Stomach smooth muscle (tissue), 2 donors: Measurements from ENCODE around the gene LPIN1.

ENCODE experiments used
- H3K27ac ChIP-seq: one replicate; pipeline ENCODE4 v1.7.0; 2013; ENCODE audit warnings: mild to moderate bottlenecking, low read length, inconsistent platforms
- H3K27me3 ChIP-seq, 2 donors: one replicate each; pipeline ENCODE4 v1.7.0; 2013; ENCODE audit warnings: low read length in 2 of 2; ENCODE audit not compliant: insufficient read depth in 2 of 2, control insufficient read depth in 1 of 2
- H3K36me3 ChIP-seq, 2 donors: one replicate each; pipeline ENCODE4 v1.7.0; 2013; ENCODE audit warnings: low read length in 2 of 2; ENCODE audit not compliant: control insufficient read depth in 2 of 2, insufficient read depth in 2 of 2
- H3K4me1 ChIP-seq: one replicate; pipeline ENCODE4 v1.7.0; 2013; ENCODE audit warnings: low read length; ENCODE audit not compliant: control insufficient read depth, insufficient read depth
- H3K4me3 ChIP-seq, 2 donors: one replicate each; pipeline ENCODE4 v1.7.0; 2013; ENCODE audit warnings: low read length in 2 of 2
- H3K9ac ChIP-seq, 2 donors: one replicate each; pipeline ENCODE4 v1.7.0; 2013; ENCODE audit warnings: low read length in 2 of 2, mild to moderate bottlenecking in 1 of 2
- H3K9me3 ChIP-seq, 2 donors: one replicate each; pipeline ENCODE4 v1.7.0; 2013; ENCODE audit warnings: low read length in 2 of 2; ENCODE audit not compliant: control insufficient read depth in 2 of 2
- donor health status: healthy.
- donor health status: Pancreatic carcinoma.

LPIN1 gene

GRCh38 chr2:11867926-11868325, 121.5 kb downstream of the LPIN1 start:
- H3K9me3 ChIP-seq, result no peaks in the 10 kb centered on the region
- no peak overlapping the region for H3K9ac ChIP-seq
- peaks cover 8% of the 10 kb centered on the region for H3K4me1 ChIP-seq
- no peak overlapping the region for H3K27ac ChIP-seq
- H3K36me3 ChIP-seq, result no peaks in the 10 kb centered on the region
- no peak overlapping the region for H3K4me3 ChIP-seq
- no peaks in the 10 kb centered on the region for H3K27me3 ChIP-seq

DNA sequence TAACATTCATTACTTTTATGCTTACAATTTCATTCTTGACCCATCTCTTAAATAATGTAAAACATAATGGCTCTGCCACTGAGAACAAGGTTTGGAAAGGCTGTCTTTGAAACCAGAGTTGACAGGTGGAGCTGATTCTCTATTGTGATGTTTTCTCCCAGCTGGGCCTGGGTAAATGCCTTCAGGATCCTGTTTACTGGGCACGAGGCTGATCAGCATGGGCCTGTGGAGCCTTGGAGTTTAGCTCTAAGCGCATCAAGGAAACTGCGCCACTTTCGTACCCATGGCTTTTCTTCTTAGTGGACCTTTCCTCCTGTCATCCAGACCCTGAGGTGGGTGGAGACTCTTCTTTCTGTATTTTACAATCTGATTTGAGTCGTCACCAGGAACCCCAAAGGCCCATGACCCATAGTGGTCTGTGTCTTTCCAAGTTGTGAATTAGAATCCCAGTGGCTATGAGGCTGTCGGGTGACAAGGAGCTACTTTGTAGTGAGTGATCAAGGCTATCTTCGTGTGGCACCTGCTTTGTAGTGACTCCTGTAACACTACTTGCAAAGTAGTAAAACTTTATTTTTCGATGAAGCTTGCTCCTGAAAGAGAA, 123.1 kb downstream of the LPIN1 start:
- Histone ChIP-seq H3K27ac (no peak overlapping the region), H3K36me3 (no peaks in the 10 kb centered on the region)

GRCh38 chr2:11870064-11870463, 123.6 kb downstream of the LPIN1 start:
- Histone ChIP-seq H3K4me3 (no peak overlapping the region), H3K9me3 (no peaks in the 10 kb centered on the region), H3K4me1 (peaks cover 5% of the 10 kb centered on the region), H3K9ac (no peak overlapping the region), H3K36me3 (no peaks in the 10 kb centered on the region), H3K27ac (no peak overlapping the region), H3K27me3 (no peaks in the 10 kb centered on the region)

More for the DNA sequence above, 123.1 kb downstream of the LPIN1 start:
- Histone ChIP-seq H3K4me1 (peaks cover 5% of the 10 kb centered on the region), H3K27me3 (no peaks in the 10 kb centered on the region), H3K9ac (no peak overlapping the region), H3K9me3 (no peaks in the 10 kb centered on the region), H3K4me3 (no peak overlapping the region)

DNA sequence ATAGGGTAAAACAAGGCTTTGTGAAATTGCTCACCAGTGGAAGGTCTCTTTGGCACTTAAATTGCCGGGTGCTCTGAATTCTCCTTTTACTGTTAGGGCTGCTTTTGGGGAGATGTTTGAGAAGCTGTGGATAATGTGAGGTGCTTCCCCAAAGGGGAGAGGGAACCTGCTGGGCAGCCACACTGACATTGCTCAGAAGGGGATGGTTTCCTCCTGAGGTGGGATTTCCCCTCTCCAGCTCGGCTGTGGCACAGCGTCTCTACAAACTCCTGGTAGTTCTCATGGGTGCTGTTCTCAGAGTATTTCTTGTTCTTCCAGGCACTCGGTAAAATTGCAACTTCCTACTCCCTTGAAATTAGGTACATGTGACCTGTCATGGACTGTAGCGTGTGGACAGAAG, 124.2 kb downstream of the LPIN1 start:
- Histone ChIP-seq H3K4me3 (no peak overlapping the region), H3K9ac (no peak overlapping the region), H3K36me3 (no peaks in the 10 kb centered on the region), H3K27ac (no peak overlapping the region), H3K4me1 (peaks cover 5% of the 10 kb centered on the region), H3K27me3 (no peaks in the 10 kb centered on the region), H3K9me3 (no peaks in the 10 kb centered on the region)

DNA sequence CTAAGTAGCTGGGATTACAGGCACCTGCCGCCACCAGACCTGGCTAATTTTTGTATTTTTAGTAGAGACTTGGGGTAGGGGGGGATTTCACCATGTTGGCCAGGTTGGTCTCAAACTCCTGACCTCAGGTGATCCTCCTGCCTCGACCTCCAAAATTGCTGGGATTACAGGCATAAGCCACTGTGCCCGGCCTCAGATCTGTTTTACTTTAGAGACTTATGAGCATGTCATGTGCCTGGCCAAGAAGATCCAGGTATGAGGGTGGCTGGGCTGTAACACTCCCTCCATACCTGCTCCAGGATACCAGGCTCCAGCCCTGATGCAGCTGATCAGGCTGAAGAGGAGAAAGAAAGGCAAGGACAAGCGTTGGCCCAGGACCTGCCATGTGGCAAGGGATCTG, 125.0 kb downstream of the LPIN1 start:
- Histone ChIP-seq H3K27me3 (no peaks in the 10 kb centered on the region), H3K9me3 (no peaks in the 10 kb centered on the region), H3K4me3 (no peak overlapping the region), H3K27ac (no peak overlapping the region), H3K4me1 (peaks cover 5% of the 10 kb centered on the region), H3K36me3 (no peaks in the 10 kb centered on the region), H3K9ac (no peak overlapping the region)

DNA sequence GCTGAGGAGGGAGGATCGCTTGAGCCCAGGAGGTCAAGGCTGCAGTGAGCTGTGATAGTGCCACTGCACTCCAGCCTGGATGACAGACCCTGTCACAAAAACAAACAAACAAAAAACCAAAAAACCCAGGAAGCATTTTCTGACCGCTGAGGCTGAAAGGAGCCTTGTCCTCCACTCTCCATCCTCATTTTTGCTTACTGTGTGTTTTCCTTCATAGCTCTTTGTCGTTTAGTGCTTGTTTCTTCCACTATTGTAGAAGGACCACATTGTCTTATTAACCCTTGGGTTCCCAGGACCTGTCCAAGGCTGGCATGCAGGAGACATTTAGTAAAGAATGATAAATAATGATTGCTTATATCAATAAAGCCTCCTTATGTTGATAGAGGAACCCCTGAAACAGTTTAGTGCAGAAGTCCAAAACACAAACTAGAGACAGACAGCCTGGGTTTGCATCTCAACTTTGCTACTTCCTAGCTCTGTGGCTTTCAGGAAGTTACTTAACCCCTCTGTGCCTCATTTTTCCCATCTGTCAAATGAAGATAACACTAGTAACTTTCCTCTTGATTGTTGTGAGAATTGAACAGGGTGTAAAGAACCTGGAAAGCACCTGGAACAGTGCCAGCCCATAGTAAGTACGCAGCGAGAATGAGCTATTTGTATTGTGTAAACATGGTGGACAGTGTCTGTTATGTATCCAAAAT, 126.0 kb downstream of the LPIN1 start:
- Histone ChIP-seq H3K27me3 (no peaks in the 10 kb centered on the region), H3K4me1 (peaks cover 5% of the 10 kb centered on the region), H3K4me3 (no peak overlapping the region), H3K9ac (no peak overlapping the region), H3K36me3 (no peaks in the 10 kb centered on the region), H3K9me3 (no peaks in the 10 kb centered on the region), H3K27ac (no peak overlapping the region)

- Histone ChIP-seq H3K4me1 (peaks cover 5% of the 10 kb centered on the region), H3K27me3 (no peaks in the 10 kb centered on the region), H3K27ac (no peak overlapping the region), H3K9ac (no peak overlapping the region), H3K4me3 (no peak overlapping the region), H3K36me3 (no peaks in the 10 kb centered on the region), H3K9me3 (no peaks in the 10 kb centered on the region)
These were observed 126.5 kb downstream of the LPIN1 start for GRCh38 chr2:11872948-11873269.

DNA sequence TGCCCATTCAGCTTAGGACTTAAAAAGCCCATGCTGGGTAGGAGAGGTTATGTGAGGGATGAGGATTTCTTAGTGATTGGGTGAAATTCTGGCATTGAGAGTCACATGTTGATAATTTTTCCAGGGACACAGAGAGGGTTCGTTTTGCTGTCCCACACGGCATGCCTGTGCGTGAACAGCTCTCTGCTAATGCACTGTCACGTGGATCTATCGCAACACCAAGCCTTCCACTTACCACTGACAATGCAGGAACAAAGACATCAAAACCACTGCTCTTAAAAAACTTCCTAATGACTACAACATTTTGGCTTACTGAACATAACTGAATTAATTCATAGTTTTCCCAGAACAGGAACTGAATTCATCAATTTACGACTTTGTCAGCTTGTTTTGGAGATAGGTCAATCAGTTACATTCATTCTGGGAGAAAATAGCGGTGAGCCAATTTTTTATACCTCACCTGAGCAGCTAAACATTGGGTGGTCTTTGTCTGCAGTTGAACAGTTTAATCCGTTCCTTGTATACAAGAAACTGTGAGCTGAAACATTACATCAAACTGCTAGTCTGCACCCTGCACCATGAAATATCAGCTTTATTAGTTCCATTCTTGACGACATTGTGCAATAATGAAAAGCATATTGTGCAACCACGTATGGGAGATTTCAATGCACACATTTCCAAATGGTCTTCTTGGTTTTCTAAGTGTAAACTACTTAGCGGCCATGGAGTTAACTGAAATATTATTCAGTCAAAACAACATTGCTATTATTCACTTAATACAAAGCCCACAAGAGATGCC, 127.1 kb downstream of the LPIN1 start:
- Histone ChIP-seq H3K4me1 (peaks cover 5% of the 10 kb centered on the region), H3K9ac (no peak overlapping the region), H3K4me3 (no peak overlapping the region), H3K9me3 (no peaks in the 10 kb centered on the region), H3K27me3 (no peaks in the 10 kb centered on the region), H3K27ac (no peak overlapping the region), H3K36me3 (no peaks in the 10 kb centered on the region)

DNA sequence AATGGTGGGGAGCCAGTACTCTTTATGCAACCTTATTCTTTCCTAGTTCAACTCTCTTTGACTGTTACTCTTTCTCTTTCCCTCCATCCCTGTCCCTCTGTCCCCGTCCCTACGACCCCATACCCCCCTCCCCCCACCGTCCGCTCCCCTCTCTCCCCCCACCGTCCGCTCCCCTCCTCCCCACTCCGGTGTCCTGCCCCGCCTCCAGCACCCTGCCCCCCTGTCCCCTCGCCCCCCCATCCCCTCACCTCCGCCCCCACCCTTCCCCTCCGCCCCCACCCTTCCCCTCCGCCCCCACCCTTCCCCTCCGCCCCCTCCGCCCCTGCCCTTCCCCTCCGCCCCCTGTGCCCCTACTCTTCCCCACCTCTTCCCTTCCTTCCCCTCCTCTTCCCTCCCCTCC, 128.4 kb downstream of the LPIN1 start:
- Histone ChIP-seq H3K4me3 (no peak overlapping the region), H3K36me3 (no peaks in the 10 kb centered on the region), H3K27ac (no peak overlapping the region), H3K9me3 (no peaks in the 10 kb centered on the region), H3K9ac (no peak overlapping the region), H3K27me3 (no peaks in the 10 kb centered on the region), H3K4me1 (peaks cover 5% of the 10 kb centered on the region)

GRCh38 chr2:11875481-11875880, 129.0 kb downstream of the LPIN1 start:
- Histone ChIP-seq H3K9me3 (no peaks in the 10 kb centered on the region), H3K4me3 (no peak overlapping the region), H3K4me1 (peaks cover 5% of the 10 kb centered on the region), H3K27ac (no peak overlapping the region), H3K36me3 (no peaks in the 10 kb centered on the region), H3K9ac (no peak overlapping the region), H3K27me3 (no peaks in the 10 kb centered on the region)

DNA sequence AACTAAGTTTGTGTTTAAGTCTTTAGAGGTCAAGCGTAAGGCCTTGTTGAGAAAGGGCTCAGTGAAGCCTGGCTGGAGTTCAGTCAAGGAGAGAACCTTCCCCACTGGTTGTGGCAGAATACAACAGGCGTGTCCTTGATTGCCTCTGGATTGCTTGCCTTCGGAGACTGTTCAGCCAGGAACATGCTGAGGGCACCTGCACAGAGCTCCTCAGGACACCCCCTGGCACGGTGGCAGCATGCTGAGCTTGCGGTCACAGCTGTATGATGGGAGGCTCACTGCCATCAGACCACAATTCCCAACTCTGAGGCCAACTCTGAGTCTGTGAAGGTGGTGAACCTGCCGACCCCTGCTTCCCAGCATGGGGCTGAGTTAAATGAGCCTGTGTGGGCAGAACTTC, 130.0 kb downstream of the LPIN1 start:
- no peaks in the 10 kb centered on the region for H3K9me3 ChIP-seq
- no peak overlapping the region for H3K9ac ChIP-seq
- no peaks in the 10 kb centered on the region for H3K36me3 ChIP-seq
- H3K4me3 ChIP-seq, result no peak overlapping the region
- no peak overlapping the region for H3K27ac ChIP-seq
- H3K4me1 ChIP-seq, result peaks cover 5% of the 10 kb centered on the region
- no peaks in the 10 kb centered on the region for H3K27me3 ChIP-seq
